Daoy (cell line): Measurements from ENCODE around the gene CPEB3. TPM values are rescaled to one million over a fixed set of nuclear protein-coding genes. Genes with fewer than 3 reads are reported as not detected.

Experiments used
- DNase-seq: peaks from one replicate; pipeline ENCODE4 v3.0.0-alpha.2; 2015; ENCODE audit warnings: low read depth
- total RNA-seq: library from RNA; depleted of rRNA; stranded (reverse); fragments of >200 nt; shearing (Covaris generic); gene quantifications from 2 replicates; pipeline ENCODE4 v1.2.3, GENCODE V29; 2014

CPEB3 gene
- total RNA-seq, 1 experiment from 2014 or later: 0.46 TPM

DNA sequence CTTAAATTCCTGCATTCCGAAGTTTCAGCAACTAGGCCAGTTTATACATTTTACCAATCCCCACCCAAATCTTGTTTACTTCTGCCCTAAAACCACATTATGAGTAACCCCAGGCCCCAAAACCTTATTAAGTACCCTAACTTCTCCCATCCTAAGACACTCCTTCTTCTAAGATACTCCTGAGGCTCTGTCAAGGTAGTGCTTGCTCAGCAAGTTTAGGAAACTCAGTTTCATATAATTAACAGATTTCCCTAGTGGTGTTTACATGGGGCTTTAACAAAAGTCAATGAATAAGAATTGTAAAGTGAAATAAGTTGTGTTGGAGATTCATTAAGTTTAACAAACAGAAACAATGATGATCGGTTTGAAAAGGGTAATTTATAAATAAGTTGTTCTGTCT is 77.8 kb downstream of the CPEB3 start:
- no peak for DNase-seq

DNA sequence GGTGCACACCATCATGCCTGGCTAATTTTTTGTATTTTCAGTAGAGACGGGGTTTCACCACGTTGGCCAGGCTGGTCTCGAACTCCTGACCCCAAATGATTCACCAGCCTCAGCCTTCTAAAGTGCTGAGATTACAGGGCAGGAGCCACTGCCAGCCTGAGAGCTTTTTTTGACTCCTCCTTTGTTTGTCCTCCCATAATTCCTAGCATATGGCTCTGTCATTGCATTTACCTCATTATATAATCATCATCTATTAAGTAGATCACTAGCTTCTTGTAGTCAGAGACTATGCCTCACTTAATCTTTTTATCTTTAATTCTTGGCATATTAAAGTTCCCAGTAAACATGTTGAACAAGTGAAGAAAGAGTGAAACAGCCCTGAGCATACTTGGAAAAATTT is 82.1 kb downstream of the CPEB3 start:
- DNase-seq: peak; percentile 17

- no peak for DNase-seq
Measured at GRCh38 chr10:92208157-92208720, 82.6 kb downstream of the CPEB3 start.

DNA sequence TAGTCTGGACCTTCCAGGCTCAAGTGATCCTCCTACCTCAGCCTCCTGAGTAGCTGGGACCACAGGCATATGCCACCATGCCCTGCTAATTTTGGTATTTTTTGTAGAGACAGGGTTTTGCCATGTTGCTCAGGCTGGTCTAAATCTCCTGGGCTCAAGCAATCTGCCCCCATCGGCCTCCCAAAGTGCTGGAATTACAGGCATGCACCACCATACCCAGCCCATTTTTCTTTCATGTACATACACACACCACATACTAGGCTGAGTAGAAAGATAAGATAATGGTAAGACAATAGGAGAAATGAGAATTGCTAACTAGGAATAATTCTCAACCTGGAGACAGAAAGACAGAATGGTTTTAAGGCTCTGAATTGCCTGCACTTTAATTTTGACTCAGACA is 83.8 kb downstream of the CPEB3 start:
- DNase-seq: no peak

- no peak for DNase-seq
Measured at GRCh38 chr10:92203919-92204623, 86.8 kb downstream of the CPEB3 start.

- DNase-seq: no peak
Measured at GRCh38 chr10:92202536-92202935, 88.3 kb downstream of the CPEB3 start.

DNA sequence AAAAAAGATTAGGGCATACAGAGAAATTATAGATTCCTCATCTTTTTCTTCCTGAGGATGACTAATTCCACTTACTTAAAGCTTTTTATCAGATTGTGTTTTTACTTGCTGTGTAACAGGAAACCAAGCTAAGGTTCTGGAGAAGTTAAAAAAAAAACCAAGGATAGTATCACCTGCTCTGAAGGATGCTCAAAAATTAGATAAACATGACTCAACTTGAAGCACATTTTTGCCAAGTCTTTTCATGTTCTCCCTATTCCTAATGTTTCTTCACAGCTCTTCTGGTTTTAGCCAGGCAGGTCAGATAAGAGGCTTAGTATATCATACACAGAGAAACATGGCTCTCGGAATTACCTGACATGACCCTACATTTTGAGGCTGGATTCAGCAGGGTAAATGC is 90.3 kb downstream of the CPEB3 start:
- no peak for DNase-seq

DNA sequence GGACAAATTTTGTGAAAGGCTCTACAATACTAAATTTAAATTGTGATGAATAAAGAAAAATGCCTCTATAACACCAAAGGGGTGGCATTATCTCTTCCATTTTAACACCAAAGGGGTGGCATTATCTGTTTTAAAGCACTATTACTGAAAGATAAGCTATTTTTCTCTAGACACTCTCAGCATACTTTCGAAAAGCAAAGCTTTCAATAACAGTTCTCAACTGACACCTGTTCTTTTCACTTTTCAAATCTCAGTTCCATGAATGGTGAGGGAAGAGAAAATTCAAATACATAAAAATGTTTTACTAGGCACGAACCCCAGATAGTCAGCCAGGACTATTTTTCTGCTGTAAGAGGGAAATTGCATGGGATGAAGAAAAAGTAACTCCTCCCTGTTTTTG is 103.8 kb downstream of the CPEB3 start:
- DNase-seq: no peak

DNA sequence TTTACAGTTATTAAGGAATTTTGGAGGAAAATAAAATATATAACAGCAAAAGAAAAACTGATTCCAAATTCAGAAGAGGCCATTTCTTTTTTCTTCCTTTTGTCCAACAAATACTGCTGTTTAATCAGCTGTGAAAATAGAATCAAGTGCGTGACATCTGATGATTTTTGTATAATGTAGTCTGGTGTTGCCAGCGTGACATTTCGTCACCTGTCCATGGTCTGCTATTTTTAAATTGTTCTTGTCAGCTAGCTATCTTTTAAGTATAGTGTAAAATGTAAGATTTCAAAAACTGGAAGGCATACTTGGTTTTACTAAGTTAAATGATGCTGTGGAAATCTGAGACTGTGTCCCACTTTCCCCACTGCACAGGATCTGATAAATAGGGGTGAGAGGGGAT is 105.9 kb downstream of the CPEB3 start:
- DNase-seq: no peak

DNA sequence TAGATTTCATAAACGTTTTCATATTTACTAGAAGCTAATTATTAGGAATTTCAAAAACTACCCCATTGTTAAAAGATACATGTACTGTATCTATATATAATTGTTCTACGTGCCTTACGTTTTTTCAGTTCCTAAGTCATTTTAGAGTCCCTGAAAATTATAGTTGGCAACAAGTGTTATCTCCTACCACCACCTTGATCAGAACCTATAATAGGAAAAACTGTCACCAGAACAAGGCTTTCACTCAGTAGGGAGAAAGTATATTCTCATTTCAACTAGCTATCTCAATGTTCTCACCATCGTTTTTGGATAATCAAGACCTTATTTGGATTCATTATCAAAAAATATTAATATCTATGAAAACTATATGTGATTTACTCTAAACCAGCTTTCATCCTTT is 107.7 kb downstream of the CPEB3 start:
- DNase-seq: no peak

DNA sequence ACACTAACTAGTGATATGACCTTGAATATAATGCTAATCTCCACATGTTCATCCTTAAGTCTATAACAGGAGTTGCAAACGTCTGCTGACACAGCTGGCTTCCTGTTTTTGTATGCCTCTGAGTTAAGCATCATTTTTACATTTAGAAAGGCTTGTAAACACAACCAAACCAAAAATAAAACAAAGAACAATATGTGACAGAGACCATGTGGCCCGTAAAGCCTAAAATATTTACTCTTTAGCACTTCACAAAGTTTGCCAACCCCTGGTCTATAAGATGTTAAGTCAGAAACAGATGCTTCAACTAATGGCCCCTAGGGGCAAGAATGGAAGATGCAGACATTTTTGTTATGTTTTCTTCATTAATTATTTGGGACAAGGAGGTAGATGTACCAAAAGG is 109.3 kb downstream of the CPEB3 start:
- DNase-seq: no peak

GRCh38 chr10:92180399-92180798 is 110.5 kb downstream of the CPEB3 start:
- no peak for DNase-seq

GRCh38 chr10:92177546-92177945 is 113.3 kb downstream of the CPEB3 start:
- no peak for DNase-seq

GRCh38 chr10:92175164-92175563 is 115.7 kb downstream of the CPEB3 start:
- DNase-seq: no peak

- no peak for DNase-seq
Measured at GRCh38 chr10:92173996-92174395, 116.9 kb downstream of the CPEB3 start.

GRCh38 chr10:92164036-92164696 is 126.7 kb downstream of the CPEB3 start:
- DNase-seq: no peak

GRCh38 chr10:92162541-92162940 is 128.3 kb downstream of the CPEB3 start:
- DNase-seq: no peak

DNA sequence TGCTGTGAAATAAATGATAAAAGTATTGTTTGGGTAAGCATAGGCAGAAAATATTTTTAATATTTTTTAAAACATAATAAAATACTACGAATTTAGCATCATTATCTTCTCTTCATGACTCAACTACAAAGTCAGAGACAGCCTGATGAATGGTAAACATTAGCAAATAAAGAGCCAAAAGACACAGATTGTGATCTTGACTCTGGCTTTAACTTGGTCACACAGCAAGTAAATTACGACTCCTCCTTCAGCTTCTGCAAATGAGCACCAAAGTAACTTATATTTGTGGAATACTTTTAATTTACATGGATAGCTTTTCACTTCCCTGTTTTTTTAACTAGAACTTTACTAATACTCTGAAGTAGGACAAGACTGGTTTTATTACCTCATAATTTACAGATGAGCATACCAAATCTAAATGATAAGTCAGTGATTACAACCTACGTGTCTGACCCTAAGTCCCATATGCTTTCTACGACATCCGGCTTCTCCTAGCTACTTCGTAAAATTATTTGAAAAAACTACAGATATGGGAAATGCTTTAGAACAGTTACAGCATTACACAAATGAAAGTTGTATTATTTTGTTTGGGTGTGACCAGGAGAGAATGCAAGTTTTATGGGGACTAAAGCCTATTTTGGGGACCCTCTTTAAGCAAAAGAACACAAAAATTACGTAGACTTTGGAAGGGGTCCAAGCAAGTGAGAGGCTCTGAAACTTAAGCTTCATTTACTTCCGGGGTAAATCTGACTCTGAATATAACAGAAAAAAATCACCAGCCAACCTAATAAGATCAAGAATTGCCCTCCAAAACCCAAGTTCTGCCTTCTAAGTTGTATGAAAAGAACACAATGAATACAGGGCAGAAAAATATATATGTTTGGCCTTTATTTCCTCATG is 133.8 kb downstream of the CPEB3 start:
- no peak for DNase-seq

- no peak for DNase-seq
Measured at GRCh38 chr10:92150823-92151222, 140.1 kb downstream of the CPEB3 start.

- no peak for DNase-seq
Measured at GRCh38 chr10:92149261-92149660, 141.6 kb downstream of the CPEB3 start.

GRCh38 chr10:92146781-92147180 is 144.1 kb downstream of the CPEB3 start:
- no peak for DNase-seq

DNA sequence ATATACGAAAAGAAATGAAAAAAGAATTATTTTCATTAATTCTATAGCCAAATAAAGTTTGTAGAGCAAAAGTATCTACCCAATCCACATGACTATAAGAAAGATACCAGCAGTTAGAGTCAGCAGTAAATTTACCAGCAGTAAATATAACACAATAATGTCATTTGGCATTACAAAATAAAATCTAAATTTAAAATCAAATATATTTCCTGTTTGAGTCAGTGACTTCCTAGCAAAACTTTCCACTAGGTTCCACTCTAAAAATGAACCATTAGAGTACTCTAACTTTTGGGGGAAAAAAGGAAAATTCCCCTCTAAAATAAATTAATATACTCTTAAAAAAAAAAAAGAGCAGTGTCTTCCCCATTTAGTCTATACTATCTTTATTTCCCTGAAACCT is 144.8 kb downstream of the CPEB3 start:
- DNase-seq: no peak
